HG03280 (cell line): ENCODE results near the gene HSPA1B.
"Not testable (repeated sequence)": the region's sequence is repeated elsewhere in the genome, so short reads cannot be mapped to it uniquely, and the experiment has no call there.

ENCODE experiments used
- ATAC-seq: cut with Tn5 transposase; IDR thresholded peaks from one replicate; pipeline ENCODE4 v1.9.1; 2021; ENCODE audit warnings: mild to moderate bottlenecking, moderate library complexity; ENCODE audit not compliant: unreplicated experiment

Gene HSPA1B

DNA sequence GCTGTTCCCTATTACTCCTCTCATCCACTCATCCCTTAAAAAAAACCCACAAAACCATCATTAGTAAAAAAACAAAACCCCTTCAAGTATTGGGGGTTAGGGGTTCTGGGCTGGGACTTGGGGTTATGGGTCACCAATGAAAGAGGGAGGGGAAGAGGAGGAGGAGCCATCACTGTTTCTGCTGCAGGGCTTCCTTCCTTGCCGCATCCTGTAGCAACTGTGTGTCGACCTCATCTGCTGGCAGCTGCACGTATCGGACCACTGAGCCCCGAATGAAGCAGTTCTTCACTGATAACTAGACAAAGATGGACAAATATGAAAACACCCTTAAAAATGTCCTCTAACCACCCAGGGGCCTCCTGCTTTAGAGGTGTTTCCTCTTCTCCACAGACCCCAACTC lies 29.9 kb upstream of the HSPA1B start:
- ATAC-seq = no peak

DNA sequence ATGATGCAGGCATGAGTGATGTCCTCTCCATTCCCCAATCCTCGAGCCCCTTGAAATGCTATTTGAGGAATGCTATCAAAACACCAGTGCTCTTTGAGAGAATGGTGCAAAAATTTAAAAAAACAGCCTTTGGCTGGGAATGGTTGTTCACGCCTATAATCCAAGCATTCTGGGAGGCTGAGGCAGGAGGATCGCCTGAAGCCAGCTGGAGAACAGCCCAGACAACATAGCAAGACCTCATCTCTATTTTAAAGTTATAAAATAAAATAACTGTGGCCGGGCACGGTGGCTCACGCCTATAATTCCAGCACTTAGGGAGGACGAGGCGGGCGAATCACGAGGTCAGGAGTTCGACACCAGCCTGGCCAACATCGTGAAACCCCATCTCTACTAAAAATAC lies 27.8 kb upstream of the HSPA1B start:
- no peak for ATAC-seq

DNA sequence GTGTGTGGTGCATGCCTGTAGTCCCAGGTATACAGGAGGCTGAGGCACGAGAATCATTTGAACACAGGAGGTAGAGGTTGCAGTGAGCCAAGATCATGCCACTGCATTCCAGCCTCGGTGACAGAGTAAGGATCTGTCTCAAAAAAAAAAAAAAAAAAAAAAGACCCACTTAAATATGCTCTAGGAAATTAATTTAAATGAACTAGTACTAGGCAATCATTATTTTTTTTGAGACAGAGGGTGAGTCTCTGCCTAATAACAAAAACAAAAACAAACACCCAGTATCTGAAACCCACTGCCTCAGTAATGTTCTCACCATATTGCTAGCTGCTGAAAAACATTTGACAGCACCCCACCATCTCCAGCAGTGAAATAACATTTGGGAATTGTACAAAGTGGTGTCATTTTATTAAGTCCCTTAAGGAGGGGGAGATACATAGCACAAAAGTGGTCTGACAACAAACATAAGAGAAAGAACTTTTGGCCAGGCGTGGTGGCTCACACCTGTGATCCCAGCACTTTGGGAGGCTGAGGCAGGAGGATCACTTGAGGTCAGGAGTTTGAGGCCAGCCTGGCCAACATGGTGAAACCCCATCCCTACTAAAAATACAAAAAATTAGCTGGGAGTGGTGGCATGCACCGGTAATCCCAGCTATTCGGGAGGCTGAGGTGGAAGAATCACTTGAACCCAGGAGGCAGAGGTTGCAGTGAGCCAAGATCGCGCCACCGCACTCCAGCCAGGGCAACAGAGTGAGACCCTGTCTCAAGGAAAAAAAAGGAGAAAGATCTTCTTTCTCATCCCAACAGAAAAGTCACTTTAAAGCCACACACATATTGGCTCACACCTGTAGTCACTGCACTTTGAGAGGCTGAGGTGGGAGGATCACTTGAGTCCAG lies 26.3 kb upstream of the HSPA1B start:
- not testable (repeated sequence) for ATAC-seq

DNA sequence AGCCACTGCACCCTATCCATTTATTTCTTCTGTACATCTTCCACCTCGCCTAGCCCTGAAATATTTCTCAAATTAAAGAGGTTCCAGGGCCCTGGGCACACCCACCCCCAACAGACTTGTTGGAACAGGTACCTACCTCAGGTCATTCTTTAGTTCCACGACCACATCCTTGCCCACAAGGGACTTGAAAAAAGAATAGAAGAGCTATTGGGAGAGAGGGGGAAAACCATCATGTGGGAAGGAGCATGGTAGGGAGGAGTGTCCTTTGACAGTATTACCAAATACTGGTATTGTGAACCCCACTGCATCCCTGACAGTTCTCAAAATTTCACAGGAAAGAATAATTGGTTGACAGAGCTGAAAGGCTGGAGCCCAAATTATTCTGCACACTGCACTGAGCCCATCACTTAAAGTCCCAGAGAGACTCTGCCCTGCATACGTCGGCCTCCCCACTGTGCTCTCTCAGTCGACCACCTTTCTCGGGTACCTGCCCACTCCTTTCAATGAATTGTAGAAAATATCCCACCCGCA lies 21.5 kb upstream of the HSPA1B start:
- no peak for ATAC-seq

DNA sequence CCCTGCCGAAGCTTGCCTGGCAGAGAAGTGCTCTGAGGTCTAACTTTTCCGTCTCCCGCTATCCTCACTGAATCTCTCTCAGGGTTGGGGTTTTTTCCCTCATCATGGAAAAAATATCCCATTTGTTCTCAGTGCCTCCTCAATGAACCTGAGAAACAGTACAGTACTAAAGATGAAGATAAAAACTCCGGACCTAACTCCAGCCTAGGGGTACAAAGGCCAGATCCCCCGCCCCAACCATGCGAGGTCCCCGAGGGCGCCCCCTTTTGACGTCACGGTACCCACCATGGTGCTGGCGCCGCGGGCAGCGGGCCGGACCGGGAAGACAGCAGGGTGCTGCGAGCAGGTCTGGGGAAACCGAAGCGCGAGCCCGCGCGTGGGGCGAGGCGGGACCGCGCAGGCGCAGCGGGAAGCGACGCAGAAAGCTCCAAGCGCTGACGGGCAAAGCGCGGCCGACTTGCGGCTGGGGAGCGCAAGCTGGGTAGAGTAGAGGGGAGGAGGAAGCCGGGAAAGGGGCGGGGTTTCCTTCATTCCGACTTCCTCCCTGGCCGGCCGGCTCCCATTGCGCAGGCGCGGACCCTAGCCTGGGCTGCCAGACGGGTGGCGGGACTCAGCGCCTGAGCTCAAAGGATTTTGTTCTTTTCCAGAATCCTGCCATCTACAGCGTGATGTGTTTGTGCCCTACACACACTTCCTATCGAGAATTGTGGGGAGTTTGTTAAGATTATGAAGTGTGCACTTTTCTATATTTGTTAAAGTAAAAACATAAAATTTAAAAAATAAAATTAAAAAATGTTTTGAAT lies 20.9 kb upstream of the HSPA1B start, which contains the start of gene LSM2:
TSS of gene LSM2 (minus strand) at position 497 of the 803 bp plus-strand sequence. CDS start at position 288, 209 bp downstream.
- ATAC-seq = peak; percentile 95

DNA sequence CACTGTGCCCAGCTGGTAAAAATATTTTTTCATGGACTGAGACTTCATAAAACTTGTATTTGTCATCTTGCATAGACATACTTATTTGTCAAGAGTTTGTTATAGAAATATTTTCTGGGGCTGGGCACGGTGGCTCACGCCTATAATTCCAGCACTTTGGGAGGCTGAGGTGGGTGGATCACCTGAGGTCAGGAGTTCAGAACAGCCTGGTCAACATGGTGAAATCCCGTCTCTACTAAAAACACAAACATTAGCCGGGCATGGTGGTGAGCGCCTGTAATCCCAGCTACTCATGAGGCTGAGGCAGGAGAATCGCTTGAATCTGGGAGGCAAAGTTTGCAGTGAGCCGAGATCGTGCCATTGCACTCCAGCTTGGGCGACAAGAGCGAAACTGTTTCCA lies 18.9 kb upstream of the HSPA1B start:
- ATAC-seq = not testable (repeated sequence)

DNA sequence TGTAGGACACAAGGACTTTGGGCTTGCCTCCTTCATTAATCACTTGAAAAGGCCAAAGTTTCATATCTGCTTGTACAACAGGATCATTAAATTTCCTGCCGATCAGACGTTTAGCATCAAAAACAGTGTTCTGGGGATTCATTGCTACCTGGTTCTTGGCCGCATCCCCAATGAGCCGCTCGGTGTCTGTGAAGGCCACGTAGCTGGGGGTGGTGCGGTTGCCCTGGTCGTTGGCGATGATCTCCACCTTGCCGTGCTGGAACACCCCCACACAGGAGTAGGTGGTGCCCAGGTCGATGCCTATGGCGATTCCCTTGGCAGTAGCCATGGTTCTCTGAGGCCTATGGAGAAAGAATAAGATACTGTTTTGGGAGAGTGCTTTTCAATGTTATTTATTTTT lies 15.9 kb upstream of the HSPA1B start:
- ATAC-seq = no peak

DNA sequence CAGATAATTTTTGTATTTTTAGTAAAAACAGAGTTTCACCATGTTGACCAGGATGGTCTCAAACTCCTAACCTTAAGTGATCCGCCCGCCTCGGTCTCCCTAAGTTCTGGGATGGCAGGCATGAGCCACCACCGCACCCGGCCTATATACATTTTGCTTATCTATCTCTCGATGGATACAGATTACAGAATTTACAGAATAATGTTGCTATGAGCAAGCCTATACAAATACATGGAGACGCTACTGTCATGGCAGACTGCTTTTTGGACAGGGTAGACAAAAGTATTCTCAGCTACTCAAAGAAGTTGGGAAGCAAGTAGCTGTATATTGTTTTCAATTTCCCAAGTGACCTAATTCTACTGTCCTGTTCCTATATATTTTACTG lies 14.1 kb upstream of the HSPA1B start:
- ATAC-seq = no peak

DNA sequence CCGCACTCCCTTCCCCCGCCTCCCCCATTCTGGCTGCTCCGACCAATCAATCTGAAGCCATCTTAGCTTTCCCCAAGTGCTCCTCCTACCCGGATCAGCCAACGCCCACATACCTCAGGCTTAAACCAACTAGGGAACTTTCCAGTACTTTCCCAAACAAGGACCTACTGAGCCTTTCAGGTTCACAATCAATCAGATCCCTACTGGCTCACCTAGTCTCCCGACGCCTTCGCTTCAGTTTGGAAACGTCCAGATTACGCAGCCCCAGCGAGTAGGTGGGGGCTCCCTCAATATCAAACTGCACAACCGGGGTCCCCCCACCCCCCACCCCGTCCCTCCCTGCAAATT lies 12.9 kb upstream of the HSPA1B start:
- ATAC-seq = peak; percentile 38

DNA sequence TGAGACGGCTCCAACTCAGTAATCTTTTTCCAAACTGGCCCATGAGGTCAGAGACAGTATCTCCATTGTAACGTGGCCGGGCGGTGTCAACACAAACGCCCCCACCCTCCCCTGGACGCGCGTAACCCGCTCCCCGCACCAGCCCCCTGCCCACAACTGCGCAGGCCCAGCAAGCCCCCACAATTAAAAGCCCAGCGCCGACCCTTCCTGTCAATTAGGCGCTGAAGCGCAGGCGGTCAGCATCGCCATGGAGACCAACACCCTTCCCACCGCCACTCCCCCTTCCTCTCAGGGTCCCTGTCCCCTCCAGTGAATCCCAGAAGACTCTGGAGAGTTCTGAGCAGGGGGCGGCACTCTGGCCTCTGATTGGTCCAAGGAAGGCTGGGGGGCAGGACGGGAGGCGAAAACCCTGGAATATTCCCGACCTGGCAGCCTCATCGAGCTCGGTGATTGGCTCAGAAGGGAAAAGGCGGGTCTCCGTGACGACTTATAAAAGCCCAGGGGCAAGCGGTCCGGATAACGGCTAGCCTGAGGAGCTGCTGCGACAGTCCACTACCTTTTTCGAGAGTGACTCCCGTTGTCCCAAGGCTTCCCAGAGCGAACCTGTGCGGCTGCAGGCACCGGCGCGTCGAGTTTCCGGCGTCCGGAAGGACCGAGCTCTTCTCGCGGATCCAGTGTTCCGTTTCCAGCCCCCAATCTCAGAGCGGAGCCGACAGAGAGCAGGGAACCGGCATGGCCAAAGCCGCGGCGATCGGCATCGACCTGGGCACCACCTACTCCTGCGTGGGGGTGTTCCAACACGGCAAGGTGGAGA lies 12.3 kb upstream of the HSPA1B start, which contains the start of the genes HSPA1A and HSPA1L:
TSS of gene HSPA1A (plus strand) at position 519 of the 814 bp plus-strand sequence. CDS start at position 733, 214 bp downstream.
TSS of gene HSPA1L (minus strand) at position 259 of the 814 bp plus-strand sequence. CDS start 3,311 bp downstream, outside the sequence.
- peak; percentile 27 for ATAC-seq

DNA sequence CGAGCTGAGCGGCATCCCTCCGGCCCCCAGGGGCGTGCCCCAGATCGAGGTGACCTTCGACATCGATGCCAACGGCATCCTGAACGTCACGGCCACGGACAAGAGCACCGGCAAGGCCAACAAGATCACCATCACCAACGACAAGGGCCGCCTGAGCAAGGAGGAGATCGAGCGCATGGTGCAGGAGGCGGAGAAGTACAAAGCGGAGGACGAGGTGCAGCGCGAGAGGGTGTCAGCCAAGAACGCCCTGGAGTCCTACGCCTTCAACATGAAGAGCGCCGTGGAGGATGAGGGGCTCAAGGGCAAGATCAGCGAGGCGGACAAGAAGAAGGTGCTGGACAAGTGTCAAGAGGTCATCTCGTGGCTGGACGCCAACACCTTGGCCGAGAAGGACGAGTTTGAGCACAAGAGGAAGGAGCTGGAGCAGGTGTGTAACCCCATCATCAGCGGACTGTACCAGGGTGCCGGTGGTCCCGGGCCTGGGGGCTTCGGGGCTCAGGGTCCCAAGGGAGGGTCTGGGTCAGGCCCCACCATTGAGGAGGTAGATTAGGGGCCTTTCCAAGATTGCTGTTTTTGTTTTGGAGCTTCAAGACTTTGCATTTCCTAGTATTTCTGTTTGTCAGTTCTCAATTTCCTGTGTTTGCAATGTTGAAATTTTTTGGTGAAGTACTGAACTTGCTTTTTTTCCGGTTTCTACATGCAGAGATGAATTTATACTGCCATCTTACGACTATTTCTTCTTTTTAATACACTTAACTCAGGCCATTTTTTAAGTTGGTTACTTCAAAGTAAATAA lies 10.2 kb upstream of the HSPA1B start:
- ATAC-seq = not testable (repeated sequence)

DNA sequence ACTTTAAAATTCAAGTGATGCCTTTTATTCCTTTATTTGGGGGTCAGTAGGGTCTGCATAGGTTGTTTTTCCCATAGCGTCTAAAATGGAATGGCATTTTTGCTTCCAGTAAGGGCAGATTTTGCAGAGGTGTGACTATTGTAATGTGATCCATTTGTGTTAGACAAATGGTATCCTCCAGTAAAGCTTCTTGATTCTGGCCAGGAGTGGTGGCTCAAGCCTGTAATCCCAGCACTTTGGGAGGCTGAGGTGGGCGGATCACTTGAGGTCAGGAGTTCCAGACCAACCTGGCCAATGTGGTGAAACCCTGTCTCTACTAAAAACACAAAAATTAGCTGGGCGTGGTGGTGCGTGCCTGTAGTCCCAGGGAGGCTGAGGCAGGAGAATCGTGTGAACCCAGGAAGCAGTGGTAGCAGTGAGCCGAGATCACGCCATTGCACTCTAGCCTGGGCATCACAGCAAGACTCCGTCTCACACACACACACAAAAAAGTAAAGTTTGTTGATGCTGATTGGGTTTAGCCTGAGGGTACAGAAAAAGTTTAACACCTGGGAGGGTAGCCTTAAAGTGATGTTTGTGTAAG lies 9.5 kb upstream of the HSPA1B start:
- not testable (repeated sequence) for ATAC-seq

DNA sequence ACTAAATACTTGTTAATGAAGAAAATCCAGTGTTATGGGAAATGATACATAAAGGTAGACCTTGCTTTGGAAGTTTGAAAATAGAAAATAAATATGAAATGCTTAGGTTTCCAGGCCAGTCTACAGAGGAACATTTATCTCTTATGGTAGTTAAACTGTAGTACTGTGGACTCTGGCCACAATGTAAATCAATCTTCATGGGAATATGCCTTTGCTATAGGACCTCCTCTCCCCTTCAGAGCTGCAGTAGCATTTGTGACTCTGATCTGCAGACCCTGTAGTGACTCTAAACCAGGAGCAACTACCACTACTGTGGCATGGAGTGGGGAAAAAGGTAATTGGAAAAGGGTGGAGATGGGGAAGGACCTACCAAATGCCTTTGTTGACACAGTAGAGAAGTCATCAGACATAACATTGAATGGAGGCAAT lies 7.7 kb upstream of the HSPA1B start:
- no peak for ATAC-seq

DNA sequence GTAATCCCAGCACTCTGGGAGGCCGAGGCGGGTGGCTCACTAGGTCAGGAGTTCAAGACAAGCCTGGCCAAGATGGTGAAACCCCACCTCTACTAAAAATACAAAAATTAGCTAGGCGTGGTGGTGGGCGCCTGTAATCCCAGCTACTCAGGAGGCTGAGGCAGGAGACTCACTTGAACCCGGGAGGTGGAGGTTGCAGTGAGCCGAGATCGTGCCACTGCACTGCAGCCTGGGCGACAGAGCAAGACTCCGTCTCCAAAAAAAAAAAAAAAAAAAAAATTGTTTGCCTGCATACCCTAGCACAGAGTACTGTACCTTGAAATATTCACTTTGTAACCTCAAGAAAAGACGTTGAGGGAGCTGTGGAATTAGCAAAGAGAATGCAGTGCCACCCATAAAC lies 7.1 kb upstream of the HSPA1B start:
- not testable (repeated sequence) for ATAC-seq

DNA sequence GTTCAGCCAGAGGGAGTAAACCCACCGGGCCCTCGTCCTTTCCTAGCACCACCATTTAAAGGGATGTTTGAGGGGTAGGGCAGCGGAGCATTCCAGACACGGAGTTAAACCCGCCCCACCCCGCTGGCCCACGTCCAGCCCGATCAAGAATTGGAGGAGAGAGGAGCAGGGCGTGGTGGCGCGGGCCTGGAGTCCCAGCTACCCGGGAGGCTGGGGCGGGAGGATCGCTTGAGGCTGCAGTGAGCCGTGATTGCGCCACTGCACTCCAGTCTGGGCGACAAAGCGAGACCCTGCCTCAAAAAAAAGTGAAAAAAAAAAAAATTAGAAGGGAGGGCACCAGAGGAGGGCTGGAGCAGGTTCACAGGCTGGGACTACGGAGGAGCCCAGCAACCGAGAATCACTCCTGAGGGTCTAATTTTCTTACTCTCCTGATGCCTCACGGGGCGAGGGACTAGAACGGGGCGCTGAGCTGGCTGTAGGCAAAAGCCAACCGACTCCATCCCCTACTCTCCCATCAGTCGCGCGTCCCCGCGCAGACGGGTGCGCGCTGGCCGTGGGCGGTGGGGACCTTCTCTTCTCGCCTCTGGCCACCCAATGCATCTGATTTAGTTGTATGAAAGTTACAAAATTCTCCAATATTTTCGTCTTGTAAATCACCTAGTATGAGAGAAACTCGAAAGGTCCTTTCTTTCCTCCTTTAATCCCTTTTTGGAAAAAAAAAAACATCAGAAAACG lies 6.1 kb upstream of the HSPA1B start:
- ATAC-seq = peak; percentile 44

DNA sequence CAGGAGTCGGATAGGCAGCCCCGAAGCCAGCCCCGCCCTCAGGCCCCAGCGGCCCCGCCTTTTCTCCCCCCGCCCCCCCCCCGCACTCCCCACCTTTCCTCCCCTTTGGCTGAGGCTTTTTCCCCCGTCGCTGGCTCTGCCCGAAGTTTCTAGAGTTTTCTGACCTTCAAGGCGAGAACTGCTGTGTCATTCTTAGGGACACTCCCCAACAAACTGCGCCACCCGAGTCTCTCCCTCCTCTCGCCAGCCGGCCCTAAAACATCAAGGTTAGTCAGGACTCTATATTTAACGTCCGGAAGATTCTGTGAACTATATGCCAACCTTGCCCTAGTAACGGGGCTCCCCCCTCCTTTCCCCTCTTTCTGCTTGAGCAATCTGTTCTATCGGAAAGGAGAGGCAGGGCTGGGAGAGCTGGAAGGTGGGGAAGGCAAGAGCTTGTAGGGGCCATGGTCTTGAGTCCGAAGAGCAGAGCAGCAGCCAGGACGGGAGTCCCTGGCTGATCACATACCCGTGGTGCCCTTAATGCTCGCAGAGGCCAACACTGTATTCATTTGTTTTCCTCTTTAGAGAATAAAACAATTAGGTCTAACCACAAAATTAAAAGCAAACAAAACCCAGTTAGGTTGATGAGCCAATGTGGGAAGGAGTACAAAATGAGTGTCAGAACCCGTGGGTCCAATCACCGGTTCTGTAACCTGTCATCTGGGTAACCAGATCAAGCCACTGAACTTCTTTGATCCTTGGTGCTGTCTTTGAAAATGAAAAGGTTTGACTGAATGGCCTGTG lies 5.3 kb upstream of the HSPA1B start:
- ATAC-seq = peak; percentile 34

DNA sequence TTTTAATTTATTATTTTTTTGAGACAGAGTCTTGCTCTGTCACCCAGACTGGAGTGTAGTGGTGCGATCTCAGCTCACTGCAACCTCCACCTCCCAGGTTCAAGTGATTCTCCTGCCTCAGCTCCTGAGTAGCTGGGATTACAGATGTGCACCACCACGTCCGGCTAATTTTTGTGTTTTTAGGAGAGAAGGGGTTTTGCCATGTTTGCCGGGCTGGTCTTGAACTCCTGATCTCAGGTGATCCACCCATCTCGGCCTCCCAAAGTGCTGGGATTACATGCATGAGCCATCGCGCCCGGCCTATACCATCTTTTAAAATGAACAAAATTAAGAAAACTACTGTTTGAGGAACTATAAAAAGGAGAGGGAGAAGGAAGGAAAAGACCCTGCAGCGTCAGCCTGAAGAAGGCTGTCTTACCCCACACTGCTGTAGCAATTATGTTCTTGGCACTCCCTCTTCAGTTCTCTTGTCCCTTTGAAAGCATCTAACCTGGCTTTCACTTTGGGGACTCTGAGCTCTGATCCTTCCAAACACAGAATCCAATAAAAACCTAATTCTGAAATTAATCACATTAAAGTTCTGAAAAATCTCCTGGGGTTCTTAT lies 3.8 kb upstream of the HSPA1B start:
- not testable (repeated sequence) for ATAC-seq
